PFSK-1 (cell line): Measurements from ENCODE around the gene GPR17.

ENCODE experiments used
- FOXP2 ChIP-seq: optimal IDR thresholded peaks from 2 replicates; pipeline ENCODE3; 2011; ENCODE audit warnings: borderline replicate concordance, control low read depth, inconsistent platforms; ENCODE audit not compliant: insufficient read depth; ENCODE audit errors: extremely low read length, extremely low read depth
- POLR2AphosphoS5 ChIP-seq: IDR thresholded peaks from 2 replicates; pipeline ENCODE4 v1.6.1; 2012; ENCODE audit warnings: low read depth, mild to moderate bottlenecking, control low read depth, low read length, moderate library complexity
- REST ChIP-seq, 2 experiments: IDR thresholded peaks; 2 replicates each; pipeline versions ENCODE4 v1.6.1 to v1.8.0; 2011 to 2012; ENCODE audit warnings: low read depth in 2 of 2, low read length in 2 of 2, control low read depth in 1 of 2, inconsistent platforms in 1 of 2, mild to moderate bottlenecking in 1 of 2, moderate library complexity in 1 of 2; ENCODE audit not compliant: insufficient read depth in 1 of 2
- SIN3A ChIP-seq: IDR thresholded peaks from 2 replicates; pipeline ENCODE4 v1.6.1; 2012; ENCODE audit warnings: mild to moderate bottlenecking, low read length, moderate library complexity, borderline replicate concordance; ENCODE audit not compliant: insufficient read depth
- TAF1 ChIP-seq: IDR thresholded peaks from 2 replicates; pipeline ENCODE4 v1.6.1; 2012; ENCODE audit warnings: low read length, control low read depth, borderline replicate concordance; ENCODE audit not compliant: insufficient read depth

The GPR17 gene

GRCh38 chr2:127619877-127620705, 25.9 kb upstream of the GPR17 start:
- TF ChIP-seq SIN3A (no peak), TAF1 (no peak), REST (IDR thresholded peaks at IDR 0.05; ENCODE audit: insufficient read depth in 1 of 2, low read depth in 2 of 2, low read length in 2 of 2) (no peak), FOXP2 (no peak), POLR2AphosphoS5 (no peak)

- TF ChIP-seq FOXP2, result no peak
- TF ChIP-seq POLR2AphosphoS5, result no peak
- no peak for TF ChIP-seq SIN3A
- TF ChIP-seq TAF1, result no peak
- TF ChIP-seq REST (IDR thresholded peaks at IDR 0.05; ENCODE audit: insufficient read depth in 1 of 2, low read depth in 2 of 2, low read length in 2 of 2), result no peak
Measured at GRCh38 chr2:127620866-127621265, 25.1 kb upstream of the GPR17 start.

- TF ChIP-seq POLR2AphosphoS5 (no peak), SIN3A (no peak), TAF1 (no peak), FOXP2 (no peak), REST (IDR thresholded peaks at IDR 0.05; ENCODE audit: insufficient read depth in 1 of 2, low read depth in 2 of 2, low read length in 2 of 2) (no peak)
Measured at GRCh38 chr2:127621981-127622431, 23.9 kb upstream of the GPR17 start.

GRCh38 chr2:127622561-127623387, 23.2 kb upstream of the GPR17 start:
- no peak for TF ChIP-seq TAF1
- TF ChIP-seq FOXP2, result no peak
- TF ChIP-seq SIN3A, result no peak
- no peak for TF ChIP-seq REST (IDR thresholded peaks at IDR 0.05; ENCODE audit: insufficient read depth in 1 of 2, low read depth in 2 of 2, low read length in 2 of 2)
- TF ChIP-seq POLR2AphosphoS5, result no peak
